MV-4-11 (cell line): Measurements from ENCODE around the gene ITPR2.
A peak's percentile ranks its signal among the peaks of the same experiment; 100 is the strongest.

Experiments used
- DNase-seq: peaks from one replicate; lab custom pipeline; 2025; lab: John Stamatoyannopoulos, UW

Gene ITPR2

GRCh38 chr12:26396402-26396801, 436.6 kb downstream of the ITPR2 start:
- no peak for DNase-seq

- DNase-seq, result no peak
Observed at GRCh38 chr12:26389343-26389742, 443.7 kb downstream of the ITPR2 start.

- no peak for DNase-seq
Observed at GRCh38 chr12:26384536-26384935, 448.5 kb downstream of the ITPR2 start.

- no peak for DNase-seq
Observed at GRCh38 chr12:26383041-26383440, 450.0 kb downstream of the ITPR2 start.

- no peak for DNase-seq
Observed at GRCh38 chr12:26380897-26381296, 452.1 kb downstream of the ITPR2 start.

- DNase-seq, result no peak
Observed at GRCh38 chr12:26379777-26380467, 453.1 kb downstream of the ITPR2 start.

GRCh38 chr12:26378711-26379110, 454.3 kb downstream of the ITPR2 start:
- no peak for DNase-seq

- DNase-seq, result no peak
Observed at GRCh38 chr12:26374934-26375680, 457.9 kb downstream of the ITPR2 start.

GRCh38 chr12:26373606-26374495, 459.1 kb downstream of the ITPR2 start:
- no peak for DNase-seq

- DNase-seq, result no peak
Observed at GRCh38 chr12:26372866-26373265, 460.1 kb downstream of the ITPR2 start.

- DNase-seq, result no peak
Observed at GRCh38 chr12:26370098-26370497, 462.9 kb downstream of the ITPR2 start.

GRCh38 chr12:26369588-26369987, 463.4 kb downstream of the ITPR2 start:
- DNase-seq, result no peak

- no peak for DNase-seq
Observed at GRCh38 chr12:26367991-26368730, 464.8 kb downstream of the ITPR2 start.

- DNase-seq, result no peak
Observed at GRCh38 chr12:26361964-26362363, 471.0 kb downstream of the ITPR2 start.

- DNase-seq, result peak; percentile 90
Observed at GRCh38 chr12:26360062-26360461, 472.9 kb downstream of the ITPR2 start.

GRCh38 chr12:26359576-26359975, 473.4 kb downstream of the ITPR2 start:
- DNase-seq, result no peak

- DNase-seq, result no peak
Observed at GRCh38 chr12:26358651-26359050, 474.3 kb downstream of the ITPR2 start.

- DNase-seq, result no peak
Observed at GRCh38 chr12:26347300-26347699, 485.7 kb downstream of the ITPR2 start.

GRCh38 chr12:26346736-26347135, 486.3 kb downstream of the ITPR2 start:
- DNase-seq, result no peak

- DNase-seq, result no peak
Observed at GRCh38 chr12:26345471-26346003, 487.5 kb downstream of the ITPR2 start.

- DNase-seq, result no peak
Observed at GRCh38 chr12:26341491-26341890, 491.5 kb downstream of the ITPR2 start.

- peak; percentile 99 for DNase-seq
Observed at GRCh38 chr12:26340649-26341048, 492.3 kb downstream of the ITPR2 start.
